OCI-LY3 (cell line): ENCODE measurements around the gene NRG3.

ENCODE experiments used
- H2AFZ ChIP-seq: fragments of 200-600, 300-600 bp; shearing (Covaris generic); 2 replicates; pipeline ENCODE4 v1.6.0; 2014; ENCODE audit warnings: antibody characterized with exemption, low read depth, low read length
- H3K27ac ChIP-seq: fragments of 200-600, 300-600 bp; sonication (generic); 2 replicates; pipeline ENCODE4 v1.5.1; 2014; ENCODE audit warnings: mild to moderate bottlenecking, low read length, moderate library complexity, mixed read lengths
- H3K27me3 ChIP-seq: fragments of 200-600, 300-600 bp; sonication (generic); 2 replicates; pipeline ENCODE4 v1.6.1; 2014; ENCODE audit warnings: low read depth, low read length, mixed read lengths
- H3K36me3 ChIP-seq: fragments of 200-600, 300-600 bp; sonication (generic); replicated peaks from 2 replicates; pipeline ENCODE3; 2014; ENCODE audit warnings: low read depth, low read length, mixed read lengths
- H3K4me1 ChIP-seq: fragments of 300-600, 200-600 bp; sonication (generic); 2 replicates; pipeline ENCODE4 v1.6.1; 2014; ENCODE audit warnings: low read length, mixed read lengths
- H3K4me2 ChIP-seq: fragments of 200-600, 300-600 bp; sonication (generic); 2 replicates; pipeline ENCODE4 v1.6.1; 2014; ENCODE audit warnings: low read length, mixed read lengths
- H3K4me3 ChIP-seq: fragments of 300-600, 200-600 bp; sonication (generic); 2 replicates; pipeline ENCODE4 v1.5.1; 2014; ENCODE audit warnings: antibody characterized with exemption, mild to moderate bottlenecking, low read length, moderate library complexity
- H3K79me2 ChIP-seq: fragments of 300-600, 200-600 bp; shearing (Covaris generic); 2 replicates; pipeline ENCODE4 v1.6.1; 2014; ENCODE audit warnings: mild to moderate bottlenecking, low read length, mixed read lengths
- H3K9ac ChIP-seq: fragments of 300-600, 200-600 bp; shearing (Covaris generic); 2 replicates; pipeline ENCODE4 v1.6.0; 2014; ENCODE audit warnings: mild to moderate bottlenecking, low read length, moderate library complexity
- H3K9me3 ChIP-seq: fragments of 200-600, 300-600 bp; shearing (Covaris generic); 2 replicates; pipeline ENCODE4 v1.6.1; 2014; ENCODE audit warnings: low read length, mixed read lengths; ENCODE audit not compliant: insufficient read depth
- H4K20me1 ChIP-seq: fragments of 200-600, 300-600 bp; sonication (generic); 2 replicates; pipeline ENCODE4 v1.6.1; 2016; ENCODE audit warnings: low read length, mixed read lengths; ENCODE audit not compliant: insufficient read depth
- CTCF ChIP-seq: fragments of 200-600, 300-600 bp; sonication (generic); IDR thresholded peaks from 2 replicates; pipeline ENCODE4 v1.5.1; 2014; ENCODE audit warnings: antibody characterized with exemption, low read length, low read depth
- EZH2phosphoT487 ChIP-seq: fragments of 200-600 bp; shearing (Covaris generic); IDR thresholded peaks from 2 replicates; pipeline ENCODE4 v1.6.1; 2018; ENCODE audit warnings: antibody characterized with exemption, mixed run types, low read depth

Gene NRG3

GRCh38 chr10:82267465-82267864 lies 392.5 kb downstream of the NRG3 start:
- Histone ChIP-seq H3K4me2 (0 out of 2 replicates have a peak overlapping the region, but pooled peaks have one; percentile 9), H3K27ac (no peak overlapping the region), H2AFZ (no peak overlapping the region)

GRCh38 chr10:82267960-82268359 lies 393.0 kb downstream of the NRG3 start:
- Histone ChIP-seq H4K20me1 (no peaks in the 10 kb centered on the region), H3K79me2 (no peaks in the 10 kb centered on the region), H3K36me3 (no peaks in the 10 kb centered on the region), H3K4me1 (peaks cover 8% of the 10 kb centered on the region; the same call in 1 of the 2 replicates), H3K4me3 (no peak overlapping the region), H3K9me3 (no peaks in the 10 kb centered on the region), H2AFZ (no peak overlapping the region), H3K4me2 (0 out of 2 replicates have a peak overlapping the region, but pooled peaks have one; percentile 9), H3K27me3 (no peaks in the 10 kb centered on the region), H3K27ac (no peak overlapping the region), H3K9ac (no peak overlapping the region)
- TF ChIP-seq CTCF (no peak), EZH2phosphoT487 (no peak)

More at GRCh38 chr10:82267465-82267864, 392.5 kb downstream of the NRG3 start:
- Histone ChIP-seq H3K4me3 (no peak overlapping the region), H3K9ac (no peak overlapping the region), H3K4me1 (peaks cover 8% of the 10 kb centered on the region; the same call in 1 of the 2 replicates), H3K79me2 (no peaks in the 10 kb centered on the region), H4K20me1 (no peaks in the 10 kb centered on the region), H3K27me3 (no peaks in the 10 kb centered on the region), H3K36me3 (no peaks in the 10 kb centered on the region), H3K9me3 (no peaks in the 10 kb centered on the region)
- TF ChIP-seq CTCF = no peak
- no peak for TF ChIP-seq EZH2phosphoT487

GRCh38 chr10:82277591-82277990 lies 402.6 kb downstream of the NRG3 start:
- no peaks in the 10 kb centered on the region for H3K36me3 ChIP-seq
- no peak overlapping the region for H3K27ac ChIP-seq
- H4K20me1 ChIP-seq = no peaks in the 10 kb centered on the region
- no peak for TF ChIP-seq EZH2phosphoT487
- no peak for TF ChIP-seq CTCF
- no peak overlapping the region for H3K4me2 ChIP-seq
- H3K79me2 ChIP-seq = no peaks in the 10 kb centered on the region
- no peaks in the 10 kb centered on the region for H3K27me3 ChIP-seq
- H3K4me3 ChIP-seq = no peak overlapping the region
- H3K9ac ChIP-seq = no peak overlapping the region
- no peaks in the 10 kb centered on the region for H3K9me3 ChIP-seq
- H3K4me1 ChIP-seq = no peaks in the 10 kb centered on the region
- no peak overlapping the region for H2AFZ ChIP-seq

- H3K4me2 ChIP-seq = 0 out of 2 replicates have a peak overlapping the region, but pooled peaks have one; percentile 3
- no peak overlapping the region for H3K9ac ChIP-seq
- no peaks in the 10 kb centered on the region for H3K9me3 ChIP-seq
- no peak overlapping the region for H2AFZ ChIP-seq
- no peaks in the 10 kb centered on the region for H4K20me1 ChIP-seq
- no peaks in the 10 kb centered on the region for H3K36me3 ChIP-seq
- no peak for TF ChIP-seq EZH2phosphoT487
- no peak for TF ChIP-seq CTCF
- no peaks in the 10 kb centered on the region for H3K4me1 ChIP-seq
- no peaks in the 10 kb centered on the region for H3K27me3 ChIP-seq
- H3K79me2 ChIP-seq = no peaks in the 10 kb centered on the region
- H3K27ac ChIP-seq = no peak overlapping the region
- H3K4me3 ChIP-seq = no peak overlapping the region
Observed at GRCh38 chr10:82278401-82279182, 403.6 kb downstream of the NRG3 start.
